GM12878 (cell line): ENCODE data around the gene OLFM2. TPM values are rescaled to one million over a fixed set of nuclear protein-coding genes. Genes with fewer than 3 reads are reported as not detected.
"Not testable (repeated sequence)": the region's sequence is repeated elsewhere in the genome, so short reads cannot be mapped to it uniquely, and the experiment has no call there.

Experiments
- ATAC-seq: fragments of 200-7000 bp; cut with Tn5 transposase; 3 replicates; pipeline ENCODE4 v1.9.1; 2020; ENCODE audit warnings: mild to moderate bottlenecking, moderate library complexity
- BruUV-seq: library from RNA; stranded (reverse); fragments of 400-500 nt; replicated peaks from 2 replicates; lab custom pipeline; 2021; lab: Mats Ljungman, UMichigan
- CTCF ChIA-PET: fragments of 300-600 bp; sonication (Branson Sonifier 250); formaldehyde crosslinking; extraction: SDS; loops from one replicate; lab custom pipeline; 2021; ENCODE audit warnings: inconsistent platforms; lab: Yijun Ruan, JAX
- POLR2A ChIA-PET: fragments of 350-600 bp; formaldehyde crosslinking; extraction: SDS; loops from one replicate; lab custom pipeline; 2021; ENCODE audit warnings: inconsistent platforms; lab: Charles Lee
- RAD21 ChIA-PET: fragments of 300-600 bp; sonication (Branson Sonifier 250); formaldehyde crosslinking; loops from one replicate; lab custom pipeline; 2023; ENCODE audit warnings: antibody characterized with exemption; ENCODE audit not compliant: unreplicated experiment; lab: Charles Lee
- SMC1A ChIA-PET: fragments of 300-600 bp; sonication (Branson Sonifier 250); formaldehyde crosslinking; loops from one replicate; lab custom pipeline; 2023; ENCODE audit not compliant: unreplicated experiment, uncharacterized antibody; lab: Charles Lee
- DNase-seq: peaks from one replicate; pipeline ENCODE4 v3.0.0-alpha.2; 2011; ENCODE audit warnings: low read depth, low spot score
- FAIRE-seq: peaks from 3 replicates; lab custom pipeline; 2011; peaks lifted over from hg19 to GRCh38; lab: Jason Lieb, UNC
- H2AFZ ChIP-seq: 2 replicates; pipeline ENCODE4 v1.6.0; 2011; ENCODE audit warnings: low read depth, low read length, control low read depth; ENCODE audit not compliant: control insufficient read depth
- H3K27ac ChIP-seq: 2 replicates; pipeline ENCODE4 v1.5.1; 2011; ENCODE audit warnings: control low read depth; ENCODE audit not compliant: control insufficient read depth, insufficient read depth
- H3K27me3 ChIP-seq, 2 experiments: replicated peaks in 1 of 2; 2 replicates each; pipeline versions ENCODE4 v1.6.0 to v1.6.1; 2011; ENCODE audit warnings: low read length in 1 of 2; ENCODE audit not compliant: control insufficient read depth in 2 of 2, insufficient read depth in 2 of 2
- H3K36me3 ChIP-seq, 2 experiments: 2 replicates each; pipeline ENCODE4 v1.5.1; 2011; ENCODE audit warnings: low read length in 1 of 2; ENCODE audit not compliant: control insufficient read depth in 2 of 2, insufficient read depth in 2 of 2
- H3K4me1 ChIP-seq: 2 replicates; pipeline ENCODE4 v1.6.1; 2011; ENCODE audit warnings: mild to moderate bottlenecking, low read length, moderate library complexity, mixed read lengths; ENCODE audit not compliant: control insufficient read depth, insufficient read depth
- H3K4me2 ChIP-seq: 2 replicates; pipeline ENCODE4 v1.6.0; 2011; ENCODE audit warnings: control low read depth; ENCODE audit not compliant: control insufficient read depth, insufficient read depth
- H3K4me3 ChIP-seq: fragments of 200-600 bp; sonication (generic); 2 replicates; pipeline ENCODE4 v1.5.1; 2016
- H3K79me2 ChIP-seq: 2 replicates; pipeline ENCODE4 v1.6.0; 2011; ENCODE audit warnings: low read length; ENCODE audit not compliant: control insufficient read depth, insufficient read depth
- H3K9ac ChIP-seq: 2 replicates; pipeline ENCODE4 v1.8.0; 2011; ENCODE audit warnings: low read length, control low read depth, mixed read lengths; ENCODE audit not compliant: control insufficient read depth, insufficient read depth
- H3K9me3 ChIP-seq: replicated peaks from 3 replicates; pipeline ENCODE4 v1.5.1; 2011; ENCODE audit warnings: mild to moderate bottlenecking, low read length; ENCODE audit not compliant: control insufficient read depth, insufficient read depth
- H4K20me1 ChIP-seq: 2 replicates; pipeline ENCODE4 v1.6.0; 2011; ENCODE audit not compliant: control insufficient read depth, insufficient read depth
- ASH2L ChIP-seq: fragments of 300-600, 200-600 bp; sonication (generic); IDR thresholded peaks from 2 replicates; pipeline ENCODE4 v1.6.1; 2017; ENCODE audit warnings: low read depth, mild to moderate bottlenecking, borderline replicate concordance
- CREM ChIP-seq: IDR thresholded peaks from 2 replicates; pipeline ENCODE4 v1.6.1; 2014; ENCODE audit warnings: antibody characterized with exemption, low read depth
- EP300 ChIP-seq, 2 experiments: fragments of 150-350 bp in 1 of 2; IDR thresholded peaks; 2 replicates each; pipeline ENCODE4 v1.6.1; 2011 to 2012; ENCODE audit warnings: low read depth in 2 of 2, low read length in 2 of 2, borderline replicate concordance in 1 of 2, improper control_type of control experiment in 1 of 2, inconsistent platforms in 1 of 2; ENCODE audit not compliant: control insufficient read depth in 1 of 2
- JUND ChIP-seq: IDR thresholded peaks from 2 replicates; pipeline ENCODE4 v1.6.1; 2012; ENCODE audit warnings: low read depth, mild to moderate bottlenecking, low read length, improper control_type of control experiment, moderate library complexity
- KDM1A ChIP-seq: fragments of 200-600 bp; sonication (generic); IDR thresholded peaks from 2 replicates; pipeline ENCODE4 v1.6.1; 2016; ENCODE audit warnings: borderline replicate concordance
- KLF5 ChIP-seq: fragments of 450-650 bp; IDR thresholded peaks from 2 replicates; pipeline ENCODE4 v1.6.1; 2014; ENCODE audit warnings: mild to moderate bottlenecking; ENCODE audit not compliant: partially characterized antibody
- MEF2A ChIP-seq: IDR thresholded peaks from 2 replicates; pipeline ENCODE4 v1.6.1; 2011; ENCODE audit warnings: low read depth, mild to moderate bottlenecking, low read length, moderate library complexity; ENCODE audit not compliant: insufficient read depth
- RELA ChIP-seq: fragments of 450-650 bp; IDR thresholded peaks from 2 replicates; pipeline ENCODE4 v1.8.0; 2014; ENCODE audit warnings: borderline replicate concordance; ENCODE audit not compliant: partially characterized antibody
- RUNX3 ChIP-seq: IDR thresholded peaks from 2 replicates; pipeline ENCODE4 v1.6.1; 2012; ENCODE audit warnings: low read length, inconsistent platforms
- WGBS: methylation state at CpG from one replicate; pipeline ENCODE4 v1.1.6; 2016; ENCODE audit warnings: low lambda C conversion rate; ENCODE audit not compliant: insufficient replicate concordance, insufficient coverage; ENCODE audit errors: missing lambda C conversion rate; 5-methylcytosine and 5-hydroxymethylcytosine counted together
- in situ Hi-C: fragments of 300-500 bp; cut with MboI; formaldehyde crosslinking; loops from 9 replicates; pipeline ENCODE4 v1.14.3; 2018; ENCODE audit warnings: mixed read lengths
- intact Hi-C: fragments of 100-400 bp; cut with micrococcal nuclease; formaldehyde crosslinking; loops from one replicate; pipeline ENCODE4 v1.14.2; 2022; ENCODE audit not compliant: unreplicated experiment
- polyA plus RNA-seq, 11 experiments: library from polyadenylated mRNA; depleted of rRNA in 4 of 11; unstranded in 6 of 11; stranded (reverse) in 5 of 11; fragments of >200 nt; fragmentation: Nextera tagmentation in 4 of 11; fragmentation: Illumina TruSeq in 1 of 11; extraction: Ambion mirVana in 4 of 11; extraction: Trizol in 1 of 11; gene quantifications; 1 replicate in 1 of 11; 2 replicates in 10 of 11; pipeline versions ENCODE4 v1.2.1 to v1.2.3, GENCODE V29; 2011 to 2016; ENCODE audit warnings: inconsistent platforms in 2 of 11, missing spikeins in 2 of 11, low read depth in 1 of 11
- total RNA-seq, 4 experiments: library from RNA; depleted of rRNA in 3 of 4; stranded (reverse); fragments of >200 nt in 3 of 4; fragmentation: Illumina TruSeq in 1 of 4; extraction: Trizol in 1 of 4; gene quantifications; 2 replicates each; pipeline versions ENCODE4 v1.2.1 to v1.2.3, GENCODE V29; 2013 to 2021
- TF ChIP-seq, protein P1 (sequence below): fragments of 450-650 bp; IDR thresholded peaks from 2 replicates; pipeline ENCODE4 v1.6.1; 2017; ENCODE audit warnings: low read depth, mild to moderate bottlenecking, moderate library complexity
- TF ChIP-seq, protein P2 (sequence below): fragments of 450-650 bp; IDR thresholded peaks from 2 replicates; pipeline ENCODE4 v1.6.1; 2017; ENCODE audit warnings: mild to moderate bottlenecking

Gene OLFM2
- total and polyA plus RNA-seq, 10 of the 15 experiments (the other 5 are each of a cell fraction or from before 2014, with no cell fraction given) = 0.07 to 3.5 (median 0.27) TPM; not detected in 5

DNA sequence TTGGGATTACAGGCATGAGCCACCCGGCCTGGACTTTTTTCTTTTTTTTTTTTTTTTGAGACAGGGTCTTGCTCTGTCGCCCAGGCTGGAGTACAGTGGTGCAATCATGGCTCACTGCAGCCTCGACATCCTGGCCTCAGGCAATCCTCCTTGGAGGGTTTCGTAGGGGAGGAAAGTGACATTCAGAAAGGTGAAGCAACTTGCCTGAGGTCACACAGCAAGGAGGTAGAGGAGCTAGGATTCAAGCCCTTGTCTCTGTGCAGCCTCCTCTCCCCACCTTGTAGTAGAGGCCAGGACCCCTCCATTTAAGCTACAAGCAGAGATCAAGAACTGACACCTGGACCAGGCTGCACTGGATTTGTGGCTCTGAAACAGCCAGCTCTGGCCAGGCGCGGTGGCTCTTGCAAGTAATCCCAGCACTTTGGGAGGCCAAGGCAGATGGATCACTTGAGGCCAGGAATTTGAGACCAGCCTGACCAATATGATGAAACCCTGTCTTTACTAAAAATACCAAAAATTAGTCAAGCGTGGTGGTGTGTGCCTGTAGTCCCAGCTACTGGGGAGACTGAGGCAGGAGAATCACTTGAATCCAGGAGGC, 10.3 kb upstream of the OLFM2 start:
- not testable (repeated sequence) for H3K4me2 ChIP-seq

DNA sequence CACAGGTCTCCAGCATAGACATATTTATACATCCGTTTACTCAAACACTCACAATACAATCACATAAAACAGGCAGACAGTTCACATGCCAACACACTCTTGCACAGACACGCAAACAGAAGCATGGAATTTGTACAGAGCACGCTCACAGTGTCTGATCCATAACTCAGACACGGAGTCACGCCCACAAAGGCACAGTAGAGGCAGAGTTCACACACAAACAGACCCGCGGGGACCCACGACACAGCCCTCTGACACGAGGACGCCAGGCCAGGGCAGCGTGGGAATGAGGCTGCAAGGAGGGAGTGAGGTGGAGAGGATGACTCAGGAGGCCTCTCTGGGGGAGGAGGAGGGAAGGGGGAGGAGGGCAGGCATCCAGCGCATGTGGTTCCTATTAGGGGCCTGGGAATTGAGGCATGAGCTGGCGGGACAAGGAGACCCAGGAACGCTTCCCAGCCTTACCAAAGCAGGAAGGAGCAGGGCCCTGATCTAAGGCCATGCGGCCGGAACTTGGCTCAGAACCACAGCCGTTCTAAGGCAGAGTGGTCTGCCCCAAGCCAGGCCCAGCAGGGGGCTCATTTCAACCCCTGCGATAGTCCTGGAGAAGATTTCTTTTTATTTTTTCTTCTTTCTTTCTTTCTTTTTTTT, 9.1 kb upstream of the OLFM2 start:
- no peak overlapping the region for H3K4me2 ChIP-seq
- POLR2A ChIA-PET = no interaction called here

More for the DNA sequence above, 10.3 kb upstream of the OLFM2 start:
- H2AFZ ChIP-seq, H3K9me3 ChIP-seq, H3K27ac ChIP-seq, FAIRE-seq, ATAC-seq, H3K27me3 ChIP-seq, H3K4me3 ChIP-seq, in situ Hi-C loops, H3K36me3 ChIP-seq, H3K9ac ChIP-seq, SMC1A ChIA-PET, intact Hi-C loops, POLR2A ChIA-PET, H3K79me2 ChIP-seq, H3K4me1 ChIP-seq, DNase-seq, H4K20me1 ChIP-seq, BruUV-seq: not testable (repeated sequence)
- RAD21 ChIA-PET = interaction anchor here (0.6 to 1.1 kb wide), 2 partner anchors 54 to 654 kb away, joined by 4 read pairs; no protein-coding TSS in a partner anchor
- CTCF ChIA-PET = interaction anchor here (1.6 kb wide), 1 partner anchor 54 kb away, joined by 7 read pairs; no protein-coding TSS in a partner anchor
- 39% methylated on average over 6 of the region's 7 CpGs for WGBS

More for the DNA sequence above, 9.1 kb upstream of the OLFM2 start:
- H4K20me1 ChIP-seq = no peaks in the 10 kb centered on the region
- H3K27ac ChIP-seq = no peak overlapping the region
- ATAC-seq (no peak), FAIRE-seq (no peak), DNase-seq (no peak)
- ChIA-PET RAD21 (interaction anchor here (0.6 kb wide), 1 partner anchor 655 kb away, joined by 4 read pairs; no protein-coding TSS in a partner anchor), CTCF (interaction anchor here (1.2 to 1.6 kb wide), 2 partner anchors 55 to 82 kb away, joined by 4 to 7 read pairs; no protein-coding TSS in a partner anchor), SMC1A (no interaction called here)
- no peaks in the 10 kb centered on the region for H3K27me3 ChIP-seq
- H3K4me3 ChIP-seq = no peak overlapping the region
- no peaks in the 10 kb centered on the region for H3K79me2 ChIP-seq
- no peak overlapping the region for H3K9ac ChIP-seq
- TF ChIP-seq CREM (no peak), KLF5 (no peak), ASH2L (no peak), RUNX3 (no peak), EP300 (IDR thresholded peaks at IDR 0.05; ENCODE audit: borderline replicate concordance in 1 of 2, control insufficient read depth in 1 of 2, low read depth in 2 of 2, low read length in 2 of 2) (no peak), JUND (no peak), KDM1A (no peak), RELA (no peak), MEF2A (no peak)
- TF ChIP-seq, protein P1, sequence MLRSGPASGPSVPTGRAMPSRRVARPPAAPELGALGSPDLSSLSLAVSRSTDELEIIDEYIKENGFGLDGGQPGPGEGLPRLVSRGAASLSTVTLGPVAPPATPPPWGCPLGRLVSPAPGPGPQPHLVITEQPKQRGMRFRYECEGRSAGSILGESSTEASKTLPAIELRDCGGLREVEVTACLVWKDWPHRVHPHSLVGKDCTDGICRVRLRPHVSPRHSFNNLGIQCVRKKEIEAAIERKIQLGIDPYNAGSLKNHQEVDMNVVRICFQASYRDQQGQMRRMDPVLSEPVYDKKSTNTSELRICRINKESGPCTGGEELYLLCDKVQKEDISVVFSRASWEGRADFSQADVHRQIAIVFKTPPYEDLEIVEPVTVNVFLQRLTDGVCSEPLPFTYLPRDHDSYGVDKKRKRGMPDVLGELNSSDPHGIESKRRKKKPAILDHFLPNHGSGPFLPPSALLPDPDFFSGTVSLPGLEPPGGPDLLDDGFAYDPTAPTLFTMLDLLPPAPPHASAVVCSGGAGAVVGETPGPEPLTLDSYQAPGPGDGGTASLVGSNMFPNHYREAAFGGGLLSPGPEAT = no peak
- TF ChIP-seq, protein P2, sequence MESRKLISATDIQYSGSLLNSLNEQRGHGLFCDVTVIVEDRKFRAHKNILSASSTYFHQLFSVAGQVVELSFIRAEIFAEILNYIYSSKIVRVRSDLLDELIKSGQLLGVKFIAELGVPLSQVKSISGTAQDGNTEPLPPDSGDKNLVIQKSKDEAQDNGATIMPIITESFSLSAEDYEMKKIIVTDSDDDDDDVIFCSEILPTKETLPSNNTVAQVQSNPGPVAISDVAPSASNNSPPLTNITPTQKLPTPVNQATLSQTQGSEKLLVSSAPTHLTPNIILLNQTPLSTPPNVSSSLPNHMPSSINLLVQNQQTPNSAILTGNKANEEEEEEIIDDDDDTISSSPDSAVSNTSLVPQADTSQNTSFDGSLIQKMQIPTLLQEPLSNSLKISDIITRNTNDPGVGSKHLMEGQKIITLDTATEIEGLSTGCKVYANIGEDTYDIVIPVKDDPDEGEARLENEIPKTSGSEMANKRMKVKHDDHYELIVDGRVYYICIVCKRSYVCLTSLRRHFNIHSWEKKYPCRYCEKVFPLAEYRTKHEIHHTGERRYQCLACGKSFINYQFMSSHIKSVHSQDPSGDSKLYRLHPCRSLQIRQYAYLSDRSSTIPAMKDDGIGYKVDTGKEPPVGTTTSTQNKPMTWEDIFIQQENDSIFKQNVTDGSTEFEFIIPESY = no peak
- intact Hi-C loops (no loop called here), in situ Hi-C loops (no loop called here)
- no peak overlapping the region for H2AFZ ChIP-seq
- H3K9me3 ChIP-seq = no peaks in the 10 kb centered on the region; the same call in 2 of the 3 replicates
- no peaks in the 10 kb centered on the region for H3K4me1 ChIP-seq
- 30% methylated on average over 18 of the region's 18 CpGs for WGBS
- no peaks in the 10 kb centered on the region for H3K36me3 ChIP-seq
- no TSS peak for BruUV-seq
